ENCODE measurements around the gene ADGRD2.

GRCh38 chr9:124477648-124478285, 27.5 kb downstream of the ADGRD2 start:
- TF ChIP-seq, protein P1, sequence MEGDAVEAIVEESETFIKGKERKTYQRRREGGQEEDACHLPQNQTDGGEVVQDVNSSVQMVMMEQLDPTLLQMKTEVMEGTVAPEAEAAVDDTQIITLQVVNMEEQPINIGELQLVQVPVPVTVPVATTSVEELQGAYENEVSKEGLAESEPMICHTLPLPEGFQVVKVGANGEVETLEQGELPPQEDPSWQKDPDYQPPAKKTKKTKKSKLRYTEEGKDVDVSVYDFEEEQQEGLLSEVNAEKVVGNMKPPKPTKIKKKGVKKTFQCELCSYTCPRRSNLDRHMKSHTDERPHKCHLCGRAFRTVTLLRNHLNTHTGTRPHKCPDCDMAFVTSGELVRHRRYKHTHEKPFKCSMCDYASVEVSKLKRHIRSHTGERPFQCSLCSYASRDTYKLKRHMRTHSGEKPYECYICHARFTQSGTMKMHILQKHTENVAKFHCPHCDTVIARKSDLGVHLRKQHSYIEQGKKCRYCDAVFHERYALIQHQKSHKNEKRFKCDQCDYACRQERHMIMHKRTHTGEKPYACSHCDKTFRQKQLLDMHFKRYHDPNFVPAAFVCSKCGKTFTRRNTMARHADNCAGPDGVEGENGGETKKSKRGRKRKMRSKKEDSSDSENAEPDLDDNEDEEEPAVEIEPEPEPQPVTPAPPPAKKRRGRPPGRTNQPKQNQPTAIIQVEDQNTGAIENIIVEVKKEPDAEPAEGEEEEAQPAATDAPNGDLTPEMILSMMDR (IDR thresholded peaks at IDR 0.05): no peak
- TF ChIP-seq POLR2A (IDR thresholded peaks at IDR 0.05): no peak
